Uterus (tissue), 2 donors: ENCODE data around the gene CAPN9.

Experiments
- CTCF ChIP-seq, 4 experiments: fragments of 200-600 bp in 2 of 4; fragments of 450-650 bp in 2 of 4; sonication (generic) in 2 of 4; IDR thresholded peaks; one replicate each; pipeline ENCODE4 v1.5.1; 2016 to 2019; ENCODE audit warnings: antibody characterized with exemption in 4 of 4, mild to moderate bottlenecking in 2 of 4, moderate library complexity in 1 of 4
- POLR2A ChIP-seq, 2 donors: fragments of 450-650 bp; IDR thresholded peaks; one replicate each; pipeline ENCODE4 v1.6.1; 2016; ENCODE audit warnings: antibody characterized with exemption in 2 of 2, mild to moderate bottlenecking in 1 of 2, moderate library complexity in 1 of 2

DNA sequence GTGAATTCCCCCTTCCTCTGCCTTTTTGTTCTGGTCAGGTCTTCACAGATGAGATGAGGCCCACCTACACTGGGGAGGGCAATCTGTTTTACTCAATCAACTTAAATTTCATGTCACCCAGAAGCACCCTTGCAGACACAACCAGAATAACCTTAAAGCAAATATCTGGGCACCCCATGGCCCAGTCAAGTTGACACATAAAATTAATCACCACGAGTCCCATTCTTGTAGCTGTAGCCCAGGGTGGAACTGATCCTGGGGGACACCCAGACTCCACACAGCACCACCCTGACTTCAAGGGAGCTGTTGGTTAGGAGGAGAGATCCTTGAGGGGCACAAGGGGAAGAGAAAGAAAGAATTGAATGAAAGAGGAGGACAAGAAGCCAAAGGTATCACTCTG is 23.1 kb downstream of the CAPN9 start:
- TF ChIP-seq POLR2A (IDR thresholded peaks at IDR 0.05) (no peak), CTCF (IDR thresholded peaks at IDR 0.05) (no peak)
